T-helper 22 cell (primary cell): Measurements from ENCODE around the gene SCTR.

Experiments
- DNase-seq: peaks from one replicate; pipeline ENCODE4 v3.0.0-alpha.2; 2020; ENCODE audit warnings: low read depth

Gene SCTR

GRCh38 chr2:119429225-119429981, 94.9 kb downstream of the SCTR start:
- DNase-seq, result no peak

DNA sequence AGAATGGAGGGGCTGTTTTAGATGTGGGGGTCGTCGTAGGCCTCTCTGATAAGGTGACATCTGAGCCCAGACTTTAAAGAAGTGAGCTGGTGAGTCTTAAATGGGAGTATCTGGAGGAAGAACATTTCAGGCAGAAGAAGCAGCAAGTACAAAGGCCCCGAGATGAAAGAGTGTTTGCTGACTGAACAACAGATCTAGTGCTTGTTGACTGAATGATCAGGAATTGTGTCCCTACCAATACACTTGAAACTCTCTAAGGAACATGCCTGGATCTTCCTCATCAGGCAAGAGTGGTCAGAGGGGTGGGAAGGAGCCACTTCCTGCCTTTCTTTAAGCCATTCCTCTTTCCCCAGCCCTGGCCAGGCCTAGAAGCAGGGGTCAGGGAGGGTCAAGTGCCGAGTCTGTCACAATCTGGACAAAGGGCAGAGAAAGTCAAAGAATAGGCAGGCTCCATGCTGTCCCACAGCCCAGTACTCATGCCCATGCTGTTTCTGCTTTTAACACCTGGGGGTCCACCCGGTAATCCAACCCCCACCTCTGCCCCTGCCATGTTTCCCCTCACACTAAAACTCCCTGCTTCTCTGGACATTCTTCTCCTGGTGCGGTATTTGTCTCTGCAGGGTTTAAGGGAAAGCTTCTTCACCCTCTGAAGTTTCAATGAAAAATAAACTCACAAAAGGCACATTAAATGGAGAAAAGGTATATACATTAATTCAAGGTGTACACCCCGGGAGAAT, 95.6 kb downstream of the SCTR start:
- DNase-seq, result no peak

DNA sequence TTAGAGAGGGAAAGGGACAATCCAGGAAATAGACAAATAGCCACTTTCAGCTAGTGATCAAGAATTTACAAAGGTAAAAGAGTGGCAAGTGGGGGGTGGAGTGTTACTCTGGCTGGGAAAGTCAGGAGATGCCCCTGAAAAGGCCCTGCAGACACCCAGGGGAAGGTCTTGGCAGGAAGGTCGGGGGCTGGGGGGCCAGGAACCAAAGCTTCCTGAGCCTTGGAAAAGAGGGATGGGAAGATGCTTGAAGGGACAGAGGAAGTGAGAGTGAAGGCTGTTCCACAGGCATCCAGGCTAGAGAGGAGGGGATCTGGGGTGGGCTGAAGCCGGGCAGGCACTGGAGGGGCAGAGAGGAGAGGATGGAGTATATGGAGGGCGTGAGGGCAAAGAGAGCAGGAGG, 96.5 kb downstream of the SCTR start:
- DNase-seq, result no peak

DNA sequence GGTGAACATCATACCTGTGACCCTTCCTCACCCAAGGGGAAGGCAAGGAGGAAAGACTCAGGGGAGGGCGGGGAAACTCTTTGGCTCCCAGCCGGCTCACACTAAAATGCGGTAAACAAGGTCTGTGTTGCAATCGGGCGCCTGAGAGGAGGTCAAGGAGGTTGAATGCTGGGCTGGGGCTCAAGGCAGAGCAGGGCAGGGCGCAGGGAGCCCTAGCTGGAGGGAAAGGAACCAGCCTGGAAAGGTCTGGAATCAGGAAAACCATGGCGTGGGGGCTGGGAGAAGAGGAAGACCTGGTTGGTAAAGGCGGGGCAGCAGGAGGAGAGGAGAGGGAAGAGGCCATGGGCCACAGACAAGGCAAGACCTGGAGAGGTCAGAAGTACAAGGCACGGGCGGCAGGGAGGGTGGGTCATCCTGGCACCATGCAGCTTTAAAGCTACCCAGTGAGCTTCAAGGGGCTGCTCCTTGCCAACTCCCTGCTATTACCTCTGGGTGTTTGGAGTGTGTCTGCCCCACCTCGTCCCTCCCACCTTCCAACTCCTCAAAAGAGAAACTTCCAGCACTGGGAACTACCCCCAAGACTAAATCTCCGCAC, 97.4 kb downstream of the SCTR start:
- no peak for DNase-seq

GRCh38 chr2:119426396-119426675, 97.9 kb downstream of the SCTR start:
- no peak for DNase-seq

GRCh38 chr2:119425620-119426395, 98.5 kb downstream of the SCTR start:
- no peak for DNase-seq

DNA sequence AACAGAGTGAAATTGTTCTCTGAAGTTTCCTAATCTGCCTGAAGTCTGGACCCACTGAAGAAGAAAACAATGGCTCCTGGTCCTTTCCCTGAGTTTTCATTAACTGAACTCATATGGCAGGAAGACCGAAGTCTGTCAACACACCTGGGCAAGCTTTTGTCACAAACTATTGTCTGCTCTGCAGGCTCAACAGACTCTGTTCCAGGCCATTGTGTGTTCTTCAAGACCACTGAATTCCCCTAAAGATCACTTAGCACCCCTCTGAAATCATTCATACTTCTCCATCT, 99.2 kb downstream of the SCTR start:
- DNase-seq, result no peak

DNA sequence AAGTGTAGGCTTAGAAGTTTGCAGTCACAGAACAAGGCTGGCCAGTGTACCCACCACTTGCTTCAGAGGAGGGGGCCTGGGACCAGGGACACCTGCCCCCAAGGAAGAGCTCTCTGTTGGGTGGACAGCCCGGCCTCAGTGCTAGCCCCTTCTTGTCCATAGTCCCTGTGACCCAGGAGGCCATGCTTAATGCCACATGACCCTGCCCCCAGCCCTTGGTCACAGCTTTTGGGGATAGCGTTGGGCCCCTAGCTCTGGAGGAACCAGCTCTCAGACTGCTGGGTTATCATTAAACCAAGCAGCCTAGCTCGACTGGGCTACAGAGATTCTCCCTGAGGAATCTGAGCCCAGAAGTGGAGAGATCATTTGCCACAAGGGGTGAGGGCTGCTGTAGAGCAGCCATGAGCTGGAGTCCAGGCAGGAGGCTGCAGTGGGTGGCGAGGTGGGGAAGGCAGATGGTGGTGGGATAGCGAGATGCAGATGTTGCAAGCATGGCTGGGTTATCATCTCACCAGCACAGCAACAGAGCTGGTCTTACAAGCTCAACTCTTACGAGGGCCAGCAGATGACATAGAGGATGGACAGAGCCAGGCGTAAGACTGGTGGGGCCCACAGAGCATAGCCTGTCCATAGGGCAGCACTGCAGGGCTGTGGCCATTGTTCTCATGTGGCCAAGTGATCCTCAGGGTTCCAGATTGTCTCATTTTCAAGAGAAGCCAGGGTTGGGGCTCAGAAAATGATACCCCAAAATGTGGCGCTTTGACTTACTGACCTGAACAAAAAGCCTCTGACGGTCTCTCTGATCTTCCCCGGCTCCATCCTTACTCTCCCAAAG, 99.8 kb downstream of the SCTR start:
- DNase-seq, result no peak

DNA sequence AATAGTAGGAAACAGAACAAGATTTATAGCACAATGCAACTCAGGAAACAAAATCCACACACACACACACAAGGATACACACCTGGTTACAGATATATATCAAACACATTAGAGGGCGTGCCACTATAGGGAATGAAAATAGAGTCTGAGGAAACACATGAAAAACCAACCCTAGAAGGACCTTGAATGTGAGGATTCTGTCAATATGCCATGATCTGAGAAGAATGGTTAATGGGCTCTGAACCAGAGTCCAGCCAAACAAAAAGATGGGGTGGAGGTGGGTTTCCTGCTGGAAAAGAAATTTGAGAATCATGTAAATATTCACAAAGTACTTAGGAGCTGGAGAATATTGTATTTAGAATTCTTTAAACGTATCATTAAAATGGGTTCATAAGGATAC, 100.5 kb downstream of the SCTR start:
- DNase-seq, result no peak

DNA sequence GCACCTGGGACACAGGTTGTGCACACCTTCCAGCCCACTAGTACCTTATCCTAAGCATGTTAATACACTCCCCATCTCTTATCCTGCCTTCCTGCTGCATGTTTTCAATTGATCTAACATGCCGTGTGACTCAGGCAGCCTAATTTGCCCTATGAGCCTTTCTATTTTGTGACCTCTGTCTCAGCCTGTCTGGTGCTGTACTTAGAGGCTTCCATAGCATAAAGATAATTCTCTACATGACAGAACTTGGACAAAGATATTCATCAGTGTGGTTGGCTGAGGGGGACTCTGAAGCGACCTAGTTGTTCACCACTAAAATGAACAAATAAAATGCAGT, 101.2 kb downstream of the SCTR start:
- DNase-seq, result no peak

DNA sequence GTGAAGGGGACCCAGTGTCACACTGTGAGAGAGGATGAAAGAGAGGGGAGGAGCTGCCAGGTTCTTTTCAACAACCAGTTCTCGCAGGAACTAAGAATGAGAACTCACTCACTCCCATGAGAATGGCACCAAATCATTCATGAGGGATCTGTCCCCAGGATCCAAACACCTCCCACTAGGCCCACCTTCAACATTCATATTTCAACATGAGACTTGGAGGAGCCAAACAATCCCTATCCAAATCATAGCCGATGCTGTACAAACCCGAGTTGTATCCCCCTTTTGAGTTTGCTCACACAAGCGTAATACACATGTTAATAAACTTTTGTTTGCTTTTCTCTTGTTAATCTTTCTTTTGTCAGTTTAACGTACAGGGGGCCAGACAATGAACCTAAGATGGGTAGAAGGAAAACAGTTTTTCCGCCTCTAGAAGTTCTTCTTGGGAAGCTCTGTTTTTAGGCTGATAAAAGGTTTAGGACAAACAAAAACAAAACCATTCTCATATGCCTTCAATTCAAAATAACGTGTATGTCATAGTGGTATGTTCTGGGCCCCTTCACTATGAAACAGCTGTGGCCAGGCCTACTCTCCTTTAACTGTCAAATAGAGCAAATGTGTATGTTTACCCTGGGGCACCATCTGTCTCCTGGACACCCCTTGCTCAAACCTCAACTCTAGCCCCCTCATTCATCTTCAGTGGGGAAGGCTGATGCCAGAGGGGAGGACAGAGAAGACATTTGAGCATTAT, 101.7 kb downstream of the SCTR start:
- DNase-seq, result no peak

DNA sequence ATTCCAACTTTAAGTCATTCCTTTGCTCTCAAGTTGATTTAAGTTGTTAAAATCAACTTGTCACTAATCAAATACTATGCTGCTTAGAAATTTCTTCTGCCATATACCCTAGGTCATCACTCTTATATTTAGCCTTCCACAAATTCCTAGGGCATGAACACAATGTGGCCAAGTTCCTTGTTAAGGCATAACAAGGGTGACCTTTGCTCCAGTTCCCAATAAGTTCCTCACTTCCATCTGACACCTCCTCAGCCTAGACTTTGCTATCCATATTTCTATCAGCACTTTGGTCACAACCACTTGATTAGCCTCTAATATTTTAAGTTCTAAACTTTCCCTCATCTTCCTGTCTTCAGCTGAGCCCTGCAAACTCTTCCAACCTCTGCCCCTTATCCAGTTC, 102.5 kb downstream of the SCTR start:
- no peak for DNase-seq

GRCh38 chr2:119421304-119421703, 103.0 kb downstream of the SCTR start:
- DNase-seq, result no peak

DNA sequence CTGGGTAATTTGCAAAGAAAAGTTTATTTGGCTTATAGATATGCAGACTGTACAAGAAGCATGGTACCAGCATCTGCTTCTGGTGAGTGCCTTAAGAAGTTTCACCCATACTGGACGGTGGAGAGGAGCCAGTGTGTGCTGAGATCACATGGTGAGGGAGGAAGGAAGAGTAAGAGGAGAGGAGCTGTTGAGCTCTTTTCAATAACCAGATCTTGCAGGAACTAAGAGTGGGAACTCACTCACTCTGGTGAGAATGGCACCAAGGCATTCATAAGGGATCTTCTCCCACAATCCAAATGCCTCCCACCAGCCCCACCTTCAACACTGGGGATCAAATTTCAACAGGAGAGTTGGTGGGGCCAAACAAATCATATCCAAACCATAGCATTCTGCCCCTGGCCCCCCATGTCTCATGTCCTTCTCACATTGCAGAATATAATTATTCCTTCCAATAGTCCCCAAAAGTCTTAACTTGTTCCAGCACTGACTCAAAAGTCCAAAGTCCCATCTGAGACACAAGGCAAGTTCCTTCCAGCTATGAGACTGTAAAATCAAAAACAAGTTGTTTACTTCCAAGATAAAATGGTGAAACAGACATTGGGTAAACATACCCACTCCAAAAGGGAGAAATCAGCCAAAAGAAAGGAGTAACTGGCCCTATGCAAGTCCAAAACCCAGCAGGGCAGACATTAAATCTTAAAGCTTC, 104.3 kb downstream of the SCTR start:
- DNase-seq, result no peak

DNA sequence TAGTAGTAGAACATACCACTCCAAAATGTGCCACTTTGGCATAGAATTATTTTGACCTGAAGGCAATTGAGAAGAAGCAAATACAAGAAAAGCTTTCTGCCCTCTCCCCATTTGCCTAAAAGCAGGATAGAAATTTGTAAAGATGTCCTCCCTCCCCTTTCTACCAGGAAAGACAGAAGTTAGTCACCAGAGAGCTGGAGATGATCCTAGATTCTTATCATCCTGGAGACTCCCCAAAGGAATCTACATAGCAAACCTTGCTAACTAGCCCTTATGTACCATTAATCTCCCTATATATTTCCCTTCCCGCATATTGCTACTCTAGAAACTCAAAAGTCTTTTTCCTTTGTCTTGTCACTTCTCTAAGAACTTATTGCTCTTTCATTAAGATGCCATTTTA, 105.2 kb downstream of the SCTR start:
- DNase-seq, result no peak

DNA sequence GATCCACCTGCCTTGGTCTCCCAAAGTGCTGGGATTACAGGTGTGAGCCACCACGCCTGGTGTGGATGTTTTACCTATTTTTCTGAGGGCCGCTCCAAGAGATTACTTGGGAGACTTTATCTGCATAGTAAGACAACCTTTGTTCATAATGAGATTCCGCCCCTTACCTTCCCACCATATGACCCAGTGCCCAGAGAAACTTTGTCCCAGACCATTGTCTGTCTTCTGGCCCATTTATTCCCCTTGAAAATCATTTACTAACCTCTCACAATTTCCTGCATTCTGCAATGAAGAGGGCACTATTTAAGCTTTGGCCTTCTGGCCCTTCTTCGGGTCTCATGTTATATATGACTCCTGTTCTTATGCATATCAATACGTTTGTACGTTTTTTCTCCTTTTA, 106.4 kb downstream of the SCTR start:
- DNase-seq, result no peak

- DNase-seq, result no peak
Measured at GRCh38 chr2:119416299-119416923, 107.9 kb downstream of the SCTR start.

GRCh38 chr2:119415630-119416029, 108.7 kb downstream of the SCTR start:
- DNase-seq, result no peak

GRCh38 chr2:119414894-119415293, 109.4 kb downstream of the SCTR start:
- DNase-seq, result no peak

- no peak for DNase-seq
Measured at GRCh38 chr2:119409506-119409905, 114.8 kb downstream of the SCTR start.
